Measurements from ENCODE around the gene BAZ2A.
A peak's percentile ranks its signal among the peaks of the same experiment; 100 is the strongest.

Gene BAZ2A

GRCh38 chr12:56635806-56636674, 5.9 kb upstream of the BAZ2A start:
- DNase-seq (ENCODE audit: low read depth, low spot score), result no peak

- peak; percentile 84 for DNase-seq (ENCODE audit: low read depth, low spot score)
Measured at GRCh38 chr12:56634837-56635791, 5.0 kb upstream of the BAZ2A start.

GRCh38 chr12:56634242-56634836, 4.2 kb upstream of the BAZ2A start:
- peak; percentile 57 for DNase-seq (ENCODE audit: low read depth, low spot score)

GRCh38 chr12:56633468-56634241, 3.5 kb upstream of the BAZ2A start:
- DNase-seq (ENCODE audit: low read depth, low spot score), result no peak

GRCh38 chr12:56632701-56633467, 2.8 kb upstream of the BAZ2A start:
- DNase-seq (ENCODE audit: low read depth, low spot score), result no peak

GRCh38 chr12:56631790-56632700, 1.9 kb upstream of the BAZ2A start:
- no peak for DNase-seq (ENCODE audit: low read depth, low spot score)

- DNase-seq (ENCODE audit: low read depth, low spot score), result no peak
Measured at GRCh38 chr12:56629459-56630179, 507 bp downstream of the BAZ2A start.

GRCh38 chr12:56628671-56629458, 1.3 kb downstream of the BAZ2A start:
- DNase-seq (ENCODE audit: low read depth, low spot score), result no peak

GRCh38 chr12:56626701-56627100, 3.4 kb downstream of the BAZ2A start:
- DNase-seq (ENCODE audit: low read depth, low spot score), result no peak

- DNase-seq (ENCODE audit: low read depth, low spot score), result no peak
Measured at GRCh38 chr12:56622535-56622934, 7.6 kb downstream of the BAZ2A start.

- no peak for DNase-seq (ENCODE audit: low read depth, low spot score)
Measured at GRCh38 chr12:56616925-56617324, 13.2 kb downstream of the BAZ2A start.

GRCh38 chr12:56616244-56616643, 13.9 kb downstream of the BAZ2A start:
- no peak for DNase-seq (ENCODE audit: low read depth, low spot score)

GRCh38 chr12:56614627-56615026, 15.5 kb downstream of the BAZ2A start:
- no peak for DNase-seq (ENCODE audit: low read depth, low spot score)

GRCh38 chr12:56604355-56604754, 25.8 kb downstream of the BAZ2A start:
- DNase-seq (ENCODE audit: low read depth, low spot score), result no peak

- DNase-seq (ENCODE audit: low read depth, low spot score), result no peak
Measured at GRCh38 chr12:56602239-56602638, 27.9 kb downstream of the BAZ2A start.

GRCh38 chr12:56601503-56601902, 28.6 kb downstream of the BAZ2A start:
- DNase-seq (ENCODE audit: low read depth, low spot score), result no peak

GRCh38 chr12:56600753-56601152, 29.4 kb downstream of the BAZ2A start:
- DNase-seq (ENCODE audit: low read depth, low spot score), result no peak

GRCh38 chr12:56599797-56600196, 30.3 kb downstream of the BAZ2A start:
- DNase-seq (ENCODE audit: low read depth, low spot score), result no peak

Data from iPS DF 19.7 (cell line).